CD4-positive, alpha-beta T cell treated with Interferon gamma for 1 hour (primary cell): ENCODE measurements around the gene CARS2.
"Not testable (repeated sequence)": the region's sequence is repeated elsewhere in the genome, so short reads cannot be mapped to it uniquely, and the experiment has no call there.

Source experiments
- DNase-seq: peaks from one replicate; pipeline ENCODE4 v3.0.0-alpha.2; 2020

The CARS2 gene

DNA sequence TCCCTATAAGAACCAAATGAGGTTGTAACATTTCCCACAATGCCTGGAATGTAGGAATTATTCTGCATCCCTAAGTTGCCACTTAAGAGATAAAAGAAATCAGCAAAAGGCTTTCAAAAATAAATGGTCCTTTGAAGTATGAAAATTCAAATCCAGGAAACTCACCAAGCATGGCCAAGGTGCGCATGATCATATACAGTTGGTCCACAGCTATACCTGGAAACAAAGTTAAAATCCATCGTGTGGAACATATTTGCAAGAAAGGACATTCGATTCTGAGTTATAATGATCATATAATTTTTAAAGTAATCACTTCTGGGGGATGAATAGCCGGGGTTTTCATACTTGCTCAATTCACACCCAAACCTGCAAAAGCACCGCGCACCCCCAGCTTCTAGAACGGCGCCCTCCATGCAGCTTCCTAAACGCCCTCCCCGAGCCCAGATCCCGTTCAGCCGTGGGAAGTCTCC lies 525 bp downstream of the CARS2 start:
- DNase-seq, result no peak

DNA sequence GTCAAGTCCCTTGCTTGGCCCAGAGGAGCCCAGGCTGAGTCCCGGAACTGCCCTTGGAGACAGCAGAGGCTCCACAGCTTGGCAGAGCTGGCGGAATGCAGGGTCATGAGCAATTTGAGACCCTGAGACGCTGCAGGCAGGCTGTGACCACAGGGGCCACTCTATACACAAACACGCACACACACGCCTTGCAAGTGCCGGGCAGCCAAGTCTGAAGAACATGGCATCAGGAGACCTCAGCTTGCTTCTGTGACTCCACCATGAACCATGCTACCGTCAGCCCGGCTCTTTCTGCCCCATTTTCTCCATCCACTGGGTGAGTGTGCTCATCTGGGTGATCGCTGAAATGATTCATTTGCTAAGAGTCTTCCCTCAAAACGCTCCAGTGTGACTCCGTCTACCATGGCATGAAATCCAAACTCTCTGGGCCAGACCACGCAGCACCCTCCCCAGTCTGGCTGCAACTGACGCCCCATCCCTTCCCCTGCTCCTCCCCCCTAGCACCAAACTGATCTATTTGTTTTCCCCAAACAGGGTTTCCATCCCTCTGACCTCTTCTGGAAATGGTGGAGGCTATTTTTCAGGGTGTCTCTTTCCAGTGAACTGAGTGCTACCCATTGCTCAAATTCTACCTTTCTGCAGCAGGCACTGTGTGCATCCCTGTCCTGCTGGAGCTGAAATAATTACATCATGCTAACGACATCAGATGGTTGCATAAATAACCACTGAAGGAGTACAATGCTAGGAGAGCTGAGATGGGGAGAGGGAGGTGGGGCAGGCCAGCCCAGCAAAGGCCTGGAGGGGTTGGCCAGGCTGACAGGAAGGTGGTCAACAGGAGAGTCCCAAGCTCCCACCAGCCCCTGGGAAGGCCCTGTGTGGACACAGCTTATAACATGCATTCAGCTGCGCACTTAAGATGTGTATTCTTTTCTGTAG lies 3.1 kb downstream of the CARS2 start:
- DNase-seq, result no peak

GRCh38 chr13:110702089-110702488 lies 3.8 kb downstream of the CARS2 start:
- no peak for DNase-seq

GRCh38 chr13:110701061-110701460 lies 4.9 kb downstream of the CARS2 start:
- not testable (repeated sequence) for DNase-seq

- no peak for DNase-seq
Observed at GRCh38 chr13:110700641-110701040, 5.3 kb downstream of the CARS2 start.

- no peak for DNase-seq
Observed at GRCh38 chr13:110700186-110700585, 5.7 kb downstream of the CARS2 start.

GRCh38 chr13:110699148-110700145 lies 6.5 kb downstream of the CARS2 start:
- no peak for DNase-seq

GRCh38 chr13:110698689-110699088 lies 7.2 kb downstream of the CARS2 start:
- DNase-seq, result no peak

DNA sequence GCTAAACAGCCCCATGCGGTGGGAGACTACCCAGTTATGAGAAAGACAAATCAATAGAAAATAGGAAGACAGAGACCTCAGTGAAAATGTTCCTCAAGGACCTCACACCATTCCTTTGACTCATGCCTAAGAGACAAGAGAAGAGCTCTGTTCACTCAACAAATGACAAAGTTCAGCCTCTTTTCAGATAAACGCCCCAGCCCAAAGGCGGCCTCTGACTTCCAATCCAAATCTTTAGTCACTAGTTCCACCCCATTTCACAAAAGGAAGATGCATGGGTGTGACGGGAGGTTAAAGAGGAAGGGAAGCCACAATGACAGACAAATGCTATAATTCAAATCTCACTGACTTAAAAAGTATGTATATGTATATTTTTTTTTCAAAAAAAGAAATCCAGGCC lies 8.1 kb downstream of the CARS2 start:
- no peak for DNase-seq

DNA sequence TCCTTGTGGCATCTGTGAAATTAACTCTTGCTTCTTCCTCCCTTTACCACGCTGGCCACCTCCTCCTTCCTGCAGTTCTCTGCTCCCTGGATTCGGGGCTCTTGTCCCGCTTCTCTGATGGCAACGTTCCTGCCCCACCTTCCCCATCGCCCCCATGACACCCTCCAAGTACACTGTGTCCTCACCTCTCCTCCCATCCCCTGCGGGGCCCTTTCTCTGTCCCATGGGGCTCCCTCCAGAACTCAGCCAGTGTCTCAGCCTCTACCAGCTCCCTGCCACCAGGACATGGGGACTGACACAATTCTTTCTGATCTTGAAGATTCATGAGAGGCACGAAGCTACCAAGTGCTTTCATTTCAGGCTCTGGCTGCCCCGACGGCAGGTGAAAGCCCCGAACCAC lies 9.1 kb downstream of the CARS2 start:
- no peak for DNase-seq

GRCh38 chr13:110695774-110696173 lies 10.1 kb downstream of the CARS2 start:
- not testable (repeated sequence) for DNase-seq

- DNase-seq, result no peak
Observed at GRCh38 chr13:110690516-110690915, 15.4 kb downstream of the CARS2 start.

DNA sequence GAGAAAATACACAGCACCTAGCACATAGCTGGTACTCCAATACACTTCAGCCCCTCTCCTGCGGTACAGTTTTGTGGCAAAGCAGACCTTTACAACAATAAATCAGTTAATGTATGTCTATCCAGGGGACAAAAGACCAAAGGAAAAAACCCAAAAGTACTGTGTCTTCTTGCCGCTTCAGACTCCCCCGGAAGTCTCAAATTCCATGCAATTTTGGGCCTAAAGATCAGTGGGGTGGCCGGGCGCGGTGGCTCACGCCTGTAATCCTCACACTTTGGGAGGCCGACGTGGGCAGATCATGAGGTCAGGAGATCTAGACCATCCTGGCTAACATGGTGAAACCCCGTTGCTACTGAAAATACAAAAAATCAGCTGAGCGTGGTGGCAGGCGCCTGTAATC lies 16.2 kb downstream of the CARS2 start:
- DNase-seq, result no peak

- no peak for DNase-seq
Observed at GRCh38 chr13:110689041-110689440, 16.9 kb downstream of the CARS2 start.

DNA sequence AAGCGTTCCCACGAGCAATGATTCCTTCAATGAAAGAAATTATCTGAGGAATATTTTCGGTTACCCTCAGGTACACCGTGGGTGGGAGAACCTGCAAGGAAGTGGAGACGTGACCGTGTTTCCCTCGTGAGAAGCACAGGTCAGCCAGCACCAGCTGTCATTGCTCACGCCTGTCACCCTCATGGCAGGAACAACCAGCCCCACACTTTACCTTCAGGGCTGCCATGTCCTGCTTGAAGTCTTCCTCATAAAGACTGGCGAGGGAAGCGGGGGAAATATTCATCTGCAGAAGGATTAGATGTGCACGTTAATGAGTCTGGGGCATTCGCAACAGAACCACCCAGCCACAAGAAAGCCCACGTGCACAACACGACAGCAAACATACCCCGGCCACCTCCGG lies 18.2 kb downstream of the CARS2 start:
- no peak for DNase-seq

- no peak for DNase-seq
Observed at GRCh38 chr13:110685305-110686020, 20.5 kb downstream of the CARS2 start.

DNA sequence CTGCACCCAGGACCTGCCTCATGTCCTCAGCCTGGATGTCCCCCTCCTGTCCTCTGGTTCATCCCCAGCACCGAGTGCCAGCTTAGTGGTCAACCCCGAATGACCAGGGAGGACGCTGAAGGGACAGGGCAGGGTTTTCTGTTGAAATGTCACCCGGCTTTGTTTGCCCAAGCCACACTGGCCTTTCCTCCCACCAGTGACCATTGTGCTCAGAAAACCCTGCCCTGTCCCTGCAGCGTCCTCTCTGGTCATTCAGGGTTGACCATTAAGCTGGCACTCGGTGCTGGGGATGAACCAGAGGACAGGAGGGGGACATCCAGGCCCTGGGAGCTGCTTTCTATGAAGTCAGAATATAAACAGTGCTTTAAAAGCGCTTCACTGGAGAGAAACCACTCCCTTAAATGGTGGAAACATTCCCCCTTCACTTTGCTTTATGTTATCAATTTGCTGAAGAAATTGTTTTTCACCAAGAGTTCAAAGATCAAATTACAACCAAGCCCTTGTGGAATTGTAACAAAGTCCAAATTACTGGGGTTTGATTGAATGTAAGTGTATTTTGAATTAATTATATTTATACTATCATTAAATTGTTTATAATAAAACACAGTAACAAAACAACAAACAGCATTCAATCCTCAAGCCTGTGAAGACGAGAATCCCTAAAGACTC lies 21.4 kb downstream of the CARS2 start:
- no peak for DNase-seq

GRCh38 chr13:110683921-110684320 lies 22.0 kb downstream of the CARS2 start:
- no peak for DNase-seq

GRCh38 chr13:110683203-110683883 lies 22.6 kb downstream of the CARS2 start:
- DNase-seq, result no peak

- DNase-seq, result no peak
Observed at GRCh38 chr13:110682746-110683145, 23.2 kb downstream of the CARS2 start.

DNA sequence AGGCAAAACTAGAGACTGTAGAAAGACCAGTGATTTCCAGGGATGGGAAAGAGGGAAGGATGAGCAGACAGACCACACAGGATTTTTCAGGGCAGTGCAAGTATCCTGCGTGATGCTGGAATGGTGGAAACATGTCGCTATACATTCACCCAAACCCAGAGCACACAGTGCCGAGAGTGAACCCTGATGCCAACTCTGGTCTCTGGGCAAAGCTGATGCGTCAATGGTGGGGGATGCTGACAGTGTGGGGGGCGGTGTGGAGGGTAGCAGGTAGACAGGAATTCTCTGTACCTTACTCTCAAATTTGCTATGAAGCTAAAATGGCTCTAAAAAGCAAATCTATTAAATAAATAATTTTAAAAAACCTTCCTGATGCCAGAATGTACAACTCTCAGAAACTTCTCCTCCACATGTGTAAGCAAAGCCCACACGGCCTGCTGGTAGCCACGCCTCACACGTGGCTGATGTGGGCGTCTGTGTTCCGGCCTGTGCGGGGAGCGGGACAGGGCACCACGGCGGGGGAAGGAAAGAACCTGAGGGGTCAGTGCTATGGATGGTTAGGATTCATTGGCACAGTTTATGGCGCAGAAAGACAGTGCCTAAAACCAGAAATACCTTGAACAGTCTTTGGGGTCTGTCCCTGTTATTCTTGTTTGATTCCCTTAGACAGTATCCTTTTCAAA lies 23.9 kb downstream of the CARS2 start:
- DNase-seq, result no peak
